Measurements from ENCODE around the gene ITIH6.
"Not testable (repeated sequence)": the region's sequence is repeated elsewhere in the genome, so short reads cannot be mapped to it uniquely, and the experiment has no call there.

Gene ITIH6, protein sequence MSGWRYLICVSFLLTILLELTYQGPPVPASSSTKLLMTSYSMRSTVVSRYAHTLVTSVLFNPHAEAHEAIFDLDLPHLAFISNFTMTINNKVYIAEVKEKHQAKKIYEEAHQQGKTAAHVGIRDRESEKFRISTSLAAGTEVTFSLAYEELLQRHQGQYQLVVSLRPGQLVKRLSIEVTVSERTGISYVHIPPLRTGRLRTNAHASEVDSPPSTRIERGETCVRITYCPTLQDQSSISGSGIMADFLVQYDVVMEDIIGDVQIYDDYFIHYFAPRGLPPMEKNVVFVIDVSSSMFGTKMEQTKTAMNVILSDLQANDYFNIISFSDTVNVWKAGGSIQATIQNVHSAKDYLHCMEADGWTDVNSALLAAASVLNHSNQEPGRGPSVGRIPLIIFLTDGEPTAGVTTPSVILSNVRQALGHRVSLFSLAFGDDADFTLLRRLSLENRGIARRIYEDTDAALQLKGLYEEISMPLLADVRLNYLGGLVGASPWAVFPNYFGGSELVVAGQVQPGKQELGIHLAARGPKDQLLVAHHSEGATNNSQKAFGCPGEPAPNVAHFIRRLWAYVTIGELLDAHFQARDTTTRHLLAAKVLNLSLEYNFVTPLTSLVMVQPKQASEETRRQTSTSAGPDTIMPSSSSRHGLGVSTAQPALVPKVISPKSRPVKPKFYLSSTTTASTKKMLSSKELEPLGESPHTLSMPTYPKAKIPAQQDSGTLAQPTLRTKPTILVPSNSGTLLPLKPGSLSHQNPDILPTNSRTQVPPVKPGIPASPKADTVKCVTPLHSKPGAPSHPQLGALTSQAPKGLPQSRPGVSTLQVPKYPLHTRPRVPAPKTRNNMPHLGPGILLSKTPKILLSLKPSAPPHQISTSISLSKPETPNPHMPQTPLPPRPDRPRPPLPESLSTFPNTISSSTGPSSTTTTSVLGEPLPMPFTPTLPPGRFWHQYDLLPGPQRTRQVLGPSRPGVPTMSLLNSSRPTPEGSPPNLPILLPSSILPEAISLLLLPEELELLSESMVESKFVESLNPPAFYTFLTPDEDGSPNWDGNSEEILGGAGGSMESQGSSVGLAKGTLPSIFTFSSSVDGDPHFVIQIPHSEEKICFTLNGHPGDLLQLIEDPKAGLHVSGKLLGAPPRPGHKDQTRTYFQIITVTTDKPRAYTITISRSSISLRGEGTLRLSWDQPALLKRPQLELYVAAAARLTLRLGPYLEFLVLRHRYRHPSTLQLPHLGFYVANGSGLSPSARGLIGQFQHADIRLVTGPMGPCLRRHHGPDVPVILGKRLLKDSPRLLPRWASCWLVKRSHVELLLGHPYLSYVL

DNA sequence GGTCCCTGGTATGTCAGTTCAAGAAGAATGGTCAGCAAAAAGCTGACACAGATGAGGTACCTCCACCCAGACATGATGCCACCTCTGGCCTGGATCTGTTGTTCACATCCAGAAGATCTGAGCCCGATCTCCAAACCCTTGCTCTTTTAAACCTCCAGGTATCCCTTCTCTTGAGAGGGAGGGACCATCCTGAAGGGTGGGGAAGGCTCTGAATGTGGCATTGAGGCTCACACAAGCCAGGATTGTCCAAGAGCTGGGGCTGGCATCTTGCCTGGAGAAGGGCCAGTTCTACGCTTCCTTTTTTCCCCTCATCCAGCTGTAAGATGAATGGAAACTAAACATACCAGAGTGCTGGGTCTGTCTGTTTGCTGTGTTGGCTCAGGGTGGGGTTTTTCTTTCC is at the start of gene ITIH6:
ITIH6 (minus strand) TSS at position 119 of the 400 bp plus-strand sequence; CDS start at position 74, 45 bp downstream.
- no peak for DNase-seq

DNA sequence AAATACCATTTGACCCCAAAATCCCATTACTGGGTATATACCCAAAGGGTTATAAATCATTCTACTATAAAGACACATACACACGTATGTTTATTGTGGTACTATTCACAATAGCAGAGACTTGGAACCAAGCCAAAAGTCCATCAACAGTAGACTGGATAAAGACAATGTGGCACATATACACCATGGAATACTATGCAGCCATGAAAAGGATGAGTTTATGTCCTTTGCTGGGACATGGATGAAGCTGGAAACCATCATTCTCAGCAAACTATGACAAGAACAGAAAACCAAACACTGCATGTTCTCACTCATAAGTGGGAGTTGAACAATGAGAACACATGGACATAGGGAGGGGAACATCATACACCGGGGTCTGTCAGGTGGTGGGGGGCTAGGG is 49.6 kb upstream of the ITIH6 start:
- DNase-seq, result not testable (repeated sequence)

DNA sequence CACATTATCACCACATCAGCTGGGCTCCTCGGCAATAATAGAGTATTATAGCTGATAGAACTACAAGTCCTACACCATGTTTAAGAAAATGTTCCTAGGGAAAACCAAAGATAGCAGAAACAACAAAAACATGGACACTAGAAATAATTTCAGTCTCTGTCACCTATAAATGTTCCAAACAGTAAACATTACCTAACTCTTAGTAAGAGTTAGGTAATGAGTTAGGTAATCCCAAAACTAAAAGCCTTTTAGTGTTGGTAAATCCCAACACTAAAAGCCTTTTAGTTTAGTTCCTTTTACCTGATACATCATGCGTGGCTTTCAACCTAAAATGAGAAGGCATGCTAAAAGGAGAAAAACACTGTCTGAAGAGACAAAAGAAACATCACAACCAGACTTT is 45.0 kb upstream of the ITIH6 start:
- no peak for DNase-seq

DNA sequence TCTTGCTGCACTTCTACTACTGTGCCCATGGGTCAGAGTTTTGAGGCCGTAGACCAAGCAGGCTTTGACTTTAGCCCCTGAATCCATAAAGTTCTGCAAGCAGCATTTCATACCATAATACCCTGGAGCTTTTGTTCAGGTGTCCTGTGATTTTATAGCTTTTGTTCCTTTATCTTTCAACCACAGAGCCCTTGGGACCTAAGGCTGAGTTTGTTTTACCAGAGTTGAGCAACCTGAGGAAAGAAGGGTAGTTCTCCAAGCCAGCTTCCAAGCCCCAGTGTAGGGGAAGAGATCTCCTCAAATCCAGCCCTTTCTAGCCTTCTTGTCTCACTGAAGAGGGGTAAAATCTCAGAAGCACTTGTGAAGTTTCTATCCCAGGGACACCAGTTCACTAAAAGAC is 44.6 kb upstream of the ITIH6 start:
- no peak for DNase-seq

DNA sequence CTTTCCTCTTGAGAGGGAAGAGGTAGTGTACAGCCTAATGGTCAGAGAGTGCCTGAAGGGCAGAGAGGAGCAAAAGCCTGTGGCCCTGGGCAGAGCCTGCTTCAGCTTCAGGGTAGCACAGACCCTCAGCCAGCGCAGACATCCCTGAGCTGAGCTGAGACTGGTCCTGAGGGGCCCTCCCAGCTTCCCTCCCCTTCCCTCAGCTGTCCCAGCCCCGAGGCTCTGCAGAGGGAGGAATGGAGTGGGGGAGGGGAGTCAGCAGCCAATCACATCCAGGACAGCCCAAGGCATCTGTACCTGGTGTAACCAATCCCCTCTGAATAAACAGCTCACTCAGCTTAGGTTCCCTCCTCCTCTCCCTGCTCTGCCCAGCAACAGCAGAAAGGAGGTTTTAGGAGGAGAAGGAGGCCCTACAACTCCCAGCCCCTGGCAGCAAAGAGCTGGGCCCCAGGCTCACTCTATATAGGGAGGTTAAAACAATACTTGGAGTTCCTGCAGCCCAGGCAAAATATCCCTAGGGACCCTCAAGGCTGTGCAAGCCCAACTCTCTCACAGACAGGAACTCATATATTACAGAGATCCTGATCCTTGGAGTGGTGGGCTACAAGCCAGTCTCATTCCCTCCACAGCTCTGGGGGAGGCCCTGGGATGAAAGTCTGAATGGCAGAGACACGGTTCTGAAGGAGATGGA is 43.3 kb upstream of the ITIH6 start:
- DNase-seq, result not testable (repeated sequence)

DNA sequence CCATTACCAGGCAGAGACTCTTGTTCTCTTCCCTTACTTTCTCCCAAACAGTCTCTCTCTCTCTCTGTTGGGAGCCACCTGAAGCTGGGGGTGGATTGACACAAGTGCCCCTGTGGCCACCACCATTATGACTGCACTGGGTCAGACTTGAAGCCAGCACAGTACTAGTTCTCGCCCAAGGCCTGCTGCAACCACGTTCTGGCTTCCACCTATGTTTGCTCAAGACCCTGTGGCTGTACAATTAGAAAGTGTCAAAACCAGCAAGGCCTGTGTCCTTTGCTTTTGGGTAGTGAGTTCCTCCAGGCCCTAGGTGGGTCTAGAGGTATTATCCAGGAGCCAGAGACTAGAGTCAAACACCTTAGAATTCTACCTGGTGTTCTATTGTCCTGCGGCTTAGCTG is 40.5 kb upstream of the ITIH6 start:
- DNase-seq, result no peak

DNA sequence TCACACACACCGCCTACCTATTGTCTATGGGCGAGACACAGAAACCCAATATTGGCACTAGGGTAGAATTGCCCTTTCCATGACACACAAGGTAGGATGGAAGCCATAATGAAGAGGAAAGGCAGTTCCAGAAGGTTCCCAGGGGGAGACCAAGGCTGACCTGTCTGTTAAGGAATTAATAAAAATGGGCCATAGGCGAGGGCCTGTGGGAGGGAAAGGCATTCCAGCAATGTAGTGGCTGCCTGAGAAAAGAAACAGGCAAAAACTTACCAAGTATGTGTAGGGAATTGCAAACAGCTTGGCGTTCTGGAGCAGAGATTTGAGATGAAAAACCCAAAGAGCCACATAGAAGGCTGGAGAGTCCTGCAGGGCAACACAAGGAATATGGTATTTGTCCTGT is 28.5 kb upstream of the ITIH6 start:
- DNase-seq, result no peak

DNA sequence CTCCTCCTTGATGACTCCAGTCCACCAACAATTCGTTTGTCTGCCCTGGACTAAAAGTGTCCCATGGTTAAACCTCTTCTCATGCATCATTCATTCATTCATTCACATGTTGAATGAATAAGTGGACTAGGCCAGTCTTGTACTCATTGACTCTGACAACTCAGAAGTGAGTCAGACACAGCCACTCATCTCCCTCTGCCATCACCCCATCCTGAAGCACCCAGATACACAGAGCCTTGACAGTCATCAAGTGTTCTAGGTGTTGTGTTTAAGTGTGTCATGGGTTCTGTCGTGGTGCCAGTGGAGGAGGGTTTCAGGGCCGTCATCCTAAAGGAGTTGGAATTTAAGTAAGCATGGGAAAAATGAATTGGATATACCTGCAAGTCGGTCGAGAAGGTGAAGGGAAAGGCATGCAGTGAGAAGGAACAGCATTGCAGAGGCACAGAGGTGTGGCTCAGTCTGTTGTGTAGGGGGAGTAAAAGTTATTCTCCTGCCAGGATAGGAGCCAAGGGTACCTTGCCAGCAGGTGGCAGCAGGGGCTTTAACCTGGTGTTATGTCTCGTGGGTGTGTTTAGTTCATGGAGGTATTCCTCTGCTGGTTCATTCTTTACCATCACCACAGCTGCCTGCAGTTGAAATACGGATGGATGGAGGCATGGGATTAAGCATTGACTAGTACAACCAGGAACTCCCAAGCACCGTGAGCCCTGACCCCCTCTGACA is 27.8 kb upstream of the ITIH6 start:
- DNase-seq, result peak; percentile 11

DNA sequence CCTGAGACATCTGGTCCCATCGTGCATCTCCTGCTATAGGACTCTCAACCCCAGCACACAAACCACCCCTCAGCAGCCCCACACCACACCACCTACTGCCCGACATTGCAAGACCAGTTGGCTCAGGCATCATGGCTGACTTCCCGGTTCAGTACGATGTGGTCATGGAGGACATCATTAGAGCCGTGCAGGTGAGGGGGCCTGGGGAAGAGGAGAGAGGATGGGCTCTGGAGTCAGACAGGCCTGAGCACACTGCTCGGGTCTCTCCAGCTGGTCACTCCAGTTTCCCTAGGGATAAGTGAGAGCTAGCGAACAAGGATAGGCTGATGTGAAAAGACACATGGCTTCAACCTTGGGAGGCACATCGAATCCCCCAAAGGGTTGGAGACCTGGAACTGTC is 26.7 kb upstream of the ITIH6 start:
- no peak for DNase-seq

DNA sequence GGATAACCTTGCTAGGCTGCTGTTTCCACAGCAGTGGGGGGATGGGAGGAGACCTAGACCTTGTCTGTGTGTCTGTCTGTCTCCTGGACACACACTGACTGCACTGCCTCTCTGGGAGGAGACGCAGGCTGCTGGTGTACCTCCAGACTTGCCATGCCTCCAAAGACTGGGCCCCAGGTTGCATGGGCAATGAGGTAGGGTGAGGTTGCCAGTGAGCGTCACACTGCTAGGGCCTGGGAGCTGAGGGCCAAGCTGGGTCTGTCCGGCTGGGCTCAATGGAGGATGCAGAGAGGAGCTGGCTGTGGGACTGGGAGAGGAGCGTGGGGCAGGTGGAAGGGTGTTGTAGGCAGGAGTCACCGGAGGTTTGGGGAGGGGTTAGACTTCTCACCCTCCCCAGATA is 26.1 kb upstream of the ITIH6 start:
- no peak for DNase-seq

DNA sequence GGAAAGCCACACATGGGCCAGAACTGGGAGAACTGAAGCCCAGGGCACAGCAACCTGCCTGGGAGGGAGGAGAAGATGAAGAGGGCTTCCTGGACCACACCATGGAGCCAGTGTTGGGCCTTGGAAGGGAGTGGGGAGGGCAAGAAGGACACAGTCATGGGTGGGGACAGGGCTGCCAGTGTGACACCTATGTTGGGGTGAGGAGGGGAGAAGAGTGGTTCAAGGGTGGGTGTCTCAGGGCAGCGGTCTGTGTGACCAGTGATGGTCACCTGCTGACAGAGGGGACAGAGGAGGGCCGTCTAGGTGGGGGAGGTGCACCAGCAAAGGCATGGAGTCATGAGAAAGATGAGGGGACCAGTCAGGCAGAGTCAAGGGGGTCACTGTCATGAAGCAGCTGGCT is 23.3 kb upstream of the ITIH6 start:
- no peak for DNase-seq

DNA sequence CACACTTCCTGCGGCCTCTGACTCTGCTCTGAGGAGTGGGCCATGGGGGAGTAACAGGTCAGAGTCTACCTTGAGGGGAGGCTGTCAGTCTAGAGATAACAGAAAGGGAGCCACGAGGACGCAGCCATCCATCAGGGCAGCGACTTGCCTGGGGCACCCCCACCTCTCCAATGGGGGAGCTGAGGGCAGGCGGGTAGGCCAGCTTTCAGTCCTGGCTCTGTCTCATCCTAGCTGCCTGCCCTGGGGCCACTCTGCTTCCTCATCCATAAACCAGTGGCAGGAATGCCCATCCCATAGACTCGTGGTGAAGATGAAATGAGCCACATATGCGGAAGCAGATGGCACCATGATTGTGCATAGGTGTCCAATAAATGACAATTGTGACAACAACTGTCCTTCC is 22.7 kb upstream of the ITIH6 start:
- DNase-seq, result no peak

DNA sequence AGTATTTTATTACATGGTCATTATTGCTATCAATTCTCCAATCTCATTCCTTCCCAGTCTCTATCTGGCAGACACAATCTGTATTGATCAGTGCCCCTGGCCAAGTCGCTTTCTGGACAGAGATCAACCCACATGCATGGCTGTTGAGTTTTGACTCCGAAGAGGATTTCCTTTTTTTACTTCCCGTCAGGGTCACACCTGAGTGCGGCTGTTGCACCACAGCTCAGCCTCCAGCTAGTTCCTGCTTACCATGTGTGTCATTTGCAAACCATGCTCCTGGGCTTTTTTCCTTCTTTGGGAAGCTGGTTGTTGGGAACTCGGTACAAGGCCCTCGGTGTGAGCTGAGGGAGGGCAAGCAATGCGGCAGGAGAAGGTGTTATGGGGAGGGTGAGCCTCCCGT is 21.1 kb upstream of the ITIH6 start:
- no peak for DNase-seq

DNA sequence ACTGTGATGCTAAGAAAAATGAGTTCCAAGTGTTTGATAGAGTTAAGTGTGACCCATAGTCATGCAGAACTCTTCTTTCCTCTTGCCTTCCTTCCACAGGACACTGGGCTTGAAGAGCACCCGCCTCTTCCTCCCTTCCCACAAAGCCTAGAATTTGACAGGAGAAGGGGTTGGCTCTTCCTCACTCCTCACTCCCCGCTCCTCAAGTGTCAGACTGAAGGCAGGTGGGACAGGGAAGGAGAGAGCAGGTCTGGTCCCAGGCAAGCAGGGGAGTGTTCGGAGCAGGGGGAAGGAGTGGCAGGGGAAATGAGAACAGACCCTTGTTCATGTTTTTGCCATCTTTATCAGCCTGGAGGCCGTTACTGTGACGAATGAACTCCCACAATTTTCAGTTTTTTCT is 20.2 kb upstream of the ITIH6 start:
- no peak for DNase-seq

DNA sequence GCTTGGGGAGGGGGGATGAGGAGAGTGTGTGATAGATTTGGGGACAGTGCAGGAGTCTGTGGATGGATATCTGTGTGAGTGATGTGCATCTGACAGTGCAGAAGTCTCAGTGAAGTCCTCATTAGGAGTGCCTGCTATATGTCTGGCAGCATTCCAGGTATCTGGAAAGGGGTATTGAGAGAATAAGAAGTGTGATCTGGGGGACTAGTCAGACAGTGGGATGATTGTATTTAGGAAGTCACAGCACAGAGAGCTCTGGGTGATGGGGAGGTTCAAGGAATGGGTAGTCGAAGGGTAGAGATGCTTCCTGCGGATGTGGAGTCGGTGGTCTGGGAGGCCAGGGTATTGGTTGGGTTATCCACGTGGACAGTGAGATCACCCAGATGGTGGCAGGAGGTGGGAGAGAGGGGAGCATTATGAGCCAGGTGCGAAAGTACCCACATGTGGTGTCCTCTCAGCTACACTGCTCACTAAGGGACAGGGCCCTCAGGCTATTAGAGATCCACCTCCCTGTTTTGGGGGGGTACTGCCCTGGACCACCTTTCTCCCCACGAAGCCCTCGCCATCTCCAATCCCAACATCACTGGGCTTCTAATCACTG is 19.3 kb upstream of the ITIH6 start:
- no peak for DNase-seq

DNA sequence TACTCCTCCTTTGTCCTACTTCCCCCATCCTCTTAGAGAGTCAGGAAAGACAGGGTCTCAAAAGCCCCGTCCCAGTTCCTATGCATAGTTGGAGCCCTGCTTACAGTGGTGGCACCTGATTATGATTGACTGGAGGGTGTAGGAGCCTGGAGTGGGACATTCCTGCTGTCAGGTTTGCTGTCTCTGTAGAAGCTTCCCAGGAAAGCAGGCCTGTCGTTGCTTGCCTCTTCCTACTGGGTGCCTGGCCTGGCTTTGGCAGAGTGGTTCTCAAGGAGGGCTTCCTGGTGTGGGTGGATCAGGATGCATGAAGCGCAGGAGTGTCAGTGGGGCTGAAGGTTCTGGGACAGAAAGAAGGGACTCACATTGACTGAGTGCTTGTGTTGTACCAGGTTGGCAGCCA is 14.3 kb upstream of the ITIH6 start:
- DNase-seq, result no peak

DNA sequence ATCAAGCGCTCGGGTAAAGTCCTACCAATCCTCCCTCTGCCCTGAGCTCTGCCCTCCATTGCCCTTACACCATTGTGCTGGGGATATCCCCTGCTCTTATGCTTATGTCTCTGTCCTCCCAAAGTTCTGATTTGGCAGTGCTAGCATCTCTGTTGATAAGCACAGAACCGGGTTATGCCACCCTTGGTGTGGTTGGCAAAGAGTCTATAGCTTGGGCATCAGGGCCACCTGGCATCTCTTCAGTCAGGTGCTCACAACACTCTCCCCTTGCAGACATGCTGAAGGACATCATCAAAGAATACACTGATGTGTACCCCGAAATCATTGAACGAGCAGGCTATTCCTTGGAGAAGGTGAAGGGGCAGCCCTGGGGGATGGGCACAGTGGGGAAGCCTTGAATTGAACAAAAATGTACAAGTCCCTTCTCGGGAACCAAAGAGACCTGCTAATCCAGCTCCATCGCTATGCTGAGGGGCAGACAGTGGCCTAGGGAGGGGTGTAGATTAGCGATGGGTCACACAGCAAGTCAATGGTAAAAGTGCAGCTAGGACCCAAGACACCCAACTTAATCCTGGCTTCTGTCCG is 13.3 kb upstream of the ITIH6 start:
- no peak for DNase-seq

DNA sequence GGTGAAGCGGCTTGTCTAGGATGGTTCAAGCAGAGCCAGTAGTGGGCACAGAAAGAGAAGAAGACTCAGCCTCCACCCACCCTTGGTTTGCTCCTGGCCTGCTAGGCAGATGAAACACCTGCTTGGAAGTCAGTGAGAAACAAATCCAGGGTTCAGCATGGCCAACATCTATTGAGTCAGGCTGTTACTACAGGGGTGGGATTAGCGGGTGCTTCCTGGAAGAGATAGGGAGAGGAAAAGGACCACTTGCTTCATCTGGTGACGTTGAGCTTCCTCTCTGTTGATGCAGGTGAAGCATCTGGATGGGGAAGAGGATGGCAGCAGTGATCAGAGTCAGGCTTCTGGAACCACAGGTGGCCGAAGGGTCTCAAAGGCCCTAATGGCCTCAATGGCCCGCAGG is 12.5 kb upstream of the ITIH6 start:
- no peak for DNase-seq

DNA sequence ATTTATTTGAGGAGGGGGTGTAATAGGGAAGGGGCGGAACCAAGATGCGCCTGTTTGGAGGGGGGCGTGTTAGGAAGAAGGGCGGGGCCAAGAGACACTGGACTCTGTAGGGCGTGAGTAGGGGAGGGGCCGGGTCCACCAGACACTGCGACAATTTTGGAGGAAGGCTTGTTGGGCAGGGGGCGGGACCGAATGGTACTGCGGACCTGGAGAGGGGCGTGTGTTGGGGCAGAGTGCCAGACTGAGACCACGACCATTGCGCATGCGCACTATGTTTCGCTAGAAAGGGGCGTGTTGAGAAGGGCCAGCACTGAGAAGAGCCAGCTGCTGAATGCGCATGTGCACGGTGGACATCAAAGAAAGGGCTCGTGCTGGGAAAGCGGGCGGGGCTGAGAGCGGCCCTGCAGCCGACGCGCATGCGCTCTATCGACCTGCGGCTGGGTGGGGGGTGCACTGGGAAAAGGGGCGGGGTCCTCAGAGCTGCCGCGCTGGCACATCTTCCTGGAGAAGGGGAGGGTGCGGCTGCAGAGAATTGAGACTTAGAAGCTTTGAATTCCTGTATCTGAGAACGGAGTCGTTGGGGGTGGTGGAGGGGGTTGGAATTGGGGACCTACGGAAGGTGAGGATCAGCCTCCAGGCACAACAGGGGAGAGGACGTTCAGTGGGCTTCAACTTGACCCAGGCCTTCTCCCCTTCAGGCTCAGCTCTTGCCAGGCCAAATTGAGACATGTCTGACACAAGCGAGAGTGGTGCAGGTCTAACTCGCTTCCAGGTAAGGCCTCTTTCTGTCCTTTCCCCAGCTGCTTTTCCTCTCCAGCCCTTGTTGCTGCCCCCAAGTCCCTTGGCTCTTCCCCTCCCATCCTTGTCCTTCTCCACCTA is 10.8 kb upstream of the ITIH6 start:
- DNase-seq, result peak; percentile 83

DNA sequence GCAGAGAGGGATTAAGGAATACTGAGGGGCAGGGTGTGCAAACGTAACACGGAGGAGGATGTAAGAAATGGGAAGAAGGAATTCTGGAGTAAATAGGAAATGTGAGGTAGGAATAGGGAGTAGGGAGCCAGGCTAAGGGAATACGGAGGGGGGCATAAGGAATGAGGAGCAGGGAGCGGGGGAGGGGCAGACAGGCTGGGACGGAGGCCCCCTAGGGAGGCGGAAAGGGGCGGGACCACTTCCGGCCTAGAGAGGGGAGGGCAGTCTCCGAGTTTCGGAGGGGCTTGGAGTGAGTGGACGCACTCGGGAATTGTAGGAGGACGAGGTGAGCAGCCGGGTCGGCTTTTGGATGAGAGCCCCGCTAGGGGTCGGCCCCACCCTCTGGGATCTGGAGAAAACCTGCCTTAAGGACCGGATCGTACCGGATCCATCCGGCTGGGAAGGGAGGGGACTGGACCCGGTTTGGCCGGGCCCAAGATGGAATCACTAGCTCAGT is 10.1 kb upstream of the ITIH6 start:
- DNase-seq, result peak; percentile 36

Measured in stimulated activated CD4-positive, alpha-beta T cell treated with anti-CD3 and anti-CD28 coated beads, Interleukin-4, amount 100 ng/mL, for 1 hour (primary cell).